ENCODE measurements around the gene ADORA1. TPM values are rescaled to one million over a fixed set of nuclear protein-coding genes. Genes with fewer than 3 reads are reported as not detected.

ADORA1 gene
- total and polyA plus RNA-seq, 2 donors (not counting 3 experiments of a cell fraction or from before 2014, with no cell fraction given) = 0.15 TPM; not detected in 1

DNA sequence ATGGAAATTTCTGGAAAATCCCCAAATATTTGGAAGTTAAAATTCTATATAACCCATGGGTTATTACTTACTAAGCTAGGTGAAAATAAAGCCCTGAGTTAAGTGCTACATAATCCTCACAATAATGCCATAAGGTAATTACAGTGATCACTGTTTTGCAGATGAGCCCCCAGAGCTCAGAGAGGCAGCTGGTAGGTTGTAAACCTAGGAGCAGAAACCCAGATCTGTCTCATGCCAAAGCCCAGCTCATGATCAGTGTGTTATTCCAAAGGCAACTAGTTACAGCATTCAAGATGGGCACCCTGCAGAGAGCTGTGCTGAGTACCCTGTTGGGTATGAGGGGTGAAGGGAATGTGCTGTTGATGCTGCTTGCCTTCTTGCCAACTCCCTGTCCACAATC, 31.0 kb upstream of the ADORA1 start:
- POLR2A ChIA-PET = no interaction called here
- Histone ChIP-seq H3K79me2 (ENCODE audit: control insufficient read depth, insufficient read depth, low read length) (no peaks in the 10 kb centered on the region), H3K9me1 (replicated peaks; ENCODE audit: control insufficient read depth, extremely low read depth, insufficient read depth, low read length) (no peaks in the 10 kb centered on the region), H3K36me3 (ENCODE audit: control insufficient read depth in 2 of 2, extremely low read depth in 1 of 2, insufficient read depth in 2 of 2, low read length in 2 of 2) (no peaks in the 10 kb centered on the region), H3K4me2 (ENCODE audit: insufficient read depth, low read length) (no peak overlapping the region), H3K4me1 (ENCODE audit: control insufficient read depth, extremely low read depth, insufficient read depth, low read length) (no peaks in the 10 kb centered on the region), H3K9me3 (replicated peaks; ENCODE audit: control insufficient read depth, insufficient read depth, low read length) (no peaks in the 10 kb centered on the region), H4K20me1 (replicated peaks; ENCODE audit: control insufficient read depth, extremely low read depth, insufficient read depth, low read length) (no peaks in the 10 kb centered on the region), H3K27ac (ENCODE audit: insufficient read depth, low read depth, low read length) (no peak overlapping the region), H3K9ac (replicated peaks; ENCODE audit: extremely low read depth, insufficient read depth, low read length) (no peak overlapping the region), H3K4me3 (replicated peaks in 1 of 3; ENCODE audit: insufficient read depth in 1 of 3, low read depth in 1 of 3, low read length in 3 of 3) (no peak overlapping the region), H3K27me3 (ENCODE audit: control insufficient read depth in 2 of 2, insufficient read depth in 2 of 2, low read length in 2 of 2) (peaks cover 2 to 21% of the 10 kb centered on the region in 2 experiments), H2AFZ (ENCODE audit: low read depth, low read length) (no peak overlapping the region)
- no peak for TF ChIP-seq POLR2AphosphoS5 (IDR thresholded peaks at IDR 0.05; ENCODE audit: insufficient read depth, low read depth, low read length)
- no peak for TF ChIP-seq JUN (IDR thresholded peaks at IDR 0.05; ENCODE audit: borderline replicate concordance, insufficient read depth, insufficient read length, low read depth)
- TF ChIP-seq EZH2 (IDR thresholded peaks at IDR 0.05; ENCODE audit: borderline replicate concordance, low read depth, low read length, severe bottlenecking) = no peak
- no peak for TF ChIP-seq POLR2A (IDR thresholded peaks at IDR 0.05; ENCODE audit: low read depth, low read length)
- TF ChIP-seq, protein P1, sequence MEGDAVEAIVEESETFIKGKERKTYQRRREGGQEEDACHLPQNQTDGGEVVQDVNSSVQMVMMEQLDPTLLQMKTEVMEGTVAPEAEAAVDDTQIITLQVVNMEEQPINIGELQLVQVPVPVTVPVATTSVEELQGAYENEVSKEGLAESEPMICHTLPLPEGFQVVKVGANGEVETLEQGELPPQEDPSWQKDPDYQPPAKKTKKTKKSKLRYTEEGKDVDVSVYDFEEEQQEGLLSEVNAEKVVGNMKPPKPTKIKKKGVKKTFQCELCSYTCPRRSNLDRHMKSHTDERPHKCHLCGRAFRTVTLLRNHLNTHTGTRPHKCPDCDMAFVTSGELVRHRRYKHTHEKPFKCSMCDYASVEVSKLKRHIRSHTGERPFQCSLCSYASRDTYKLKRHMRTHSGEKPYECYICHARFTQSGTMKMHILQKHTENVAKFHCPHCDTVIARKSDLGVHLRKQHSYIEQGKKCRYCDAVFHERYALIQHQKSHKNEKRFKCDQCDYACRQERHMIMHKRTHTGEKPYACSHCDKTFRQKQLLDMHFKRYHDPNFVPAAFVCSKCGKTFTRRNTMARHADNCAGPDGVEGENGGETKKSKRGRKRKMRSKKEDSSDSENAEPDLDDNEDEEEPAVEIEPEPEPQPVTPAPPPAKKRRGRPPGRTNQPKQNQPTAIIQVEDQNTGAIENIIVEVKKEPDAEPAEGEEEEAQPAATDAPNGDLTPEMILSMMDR (IDR thresholded peaks at IDR 0.05; ENCODE audit: extremely low read depth in 1 of 2, insufficient read depth in 1 of 2, low read depth in 1 of 2, low read length in 2 of 2) = no peak
- no peak for TF ChIP-seq FOS (IDR thresholded peaks at IDR 0.05; ENCODE audit: borderline replicate concordance, insufficient read depth, low read length)
- TF ChIP-seq, protein P2, sequence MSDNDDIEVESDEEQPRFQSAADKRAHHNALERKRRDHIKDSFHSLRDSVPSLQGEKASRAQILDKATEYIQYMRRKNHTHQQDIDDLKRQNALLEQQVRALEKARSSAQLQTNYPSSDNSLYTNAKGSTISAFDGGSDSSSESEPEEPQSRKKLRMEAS (IDR thresholded peaks at IDR 0.05; ENCODE audit: insufficient read depth, insufficient read length) = no peak
- TF ChIP-seq MYC (IDR thresholded peaks at IDR 0.05; ENCODE audit: low read depth, low read length) = no peak
- no peak for TF ChIP-seq GATA2 (IDR thresholded peaks at IDR 0.05; ENCODE audit: insufficient read depth, insufficient read length, low read depth, low read length)
- intact Hi-C loops (cut with micrococcal nuclease) (no loop called here), dilution Hi-C loops (cut with MboI; ENCODE audit: extremely low pct_ligation_motif_present, low sequenced_read_pairs) (no loop called here)
- no TSS peak for BruUV-seq (replicated peaks)
- DNase-seq (ENCODE audit: low read depth, low spot score) = no peak
- no peak for FAIRE-seq
- CTCF ChIA-PET = interaction anchor here (1.8 to 3.1 kb wide), 2 partner anchors 12 to 22 kb away, joined by 8 to 14 read pairs; no protein-coding TSS in a partner anchor
